H1 (cell line): Measurements from ENCODE around the gene SIPA1L2. TPM values are rescaled to one million over a fixed set of nuclear protein-coding genes. Genes with fewer than 3 reads are reported as not detected.

Experiments used
- CTCF ChIA-PET: fragments of 300-600 bp; sonication (Branson Sonifier 250); formaldehyde crosslinking; loops from one replicate; lab custom pipeline; 2021; ENCODE audit not compliant: partially characterized antibody; lab: Charles Lee
- POLR2A ChIA-PET: fragments of 300-600 bp; sonication (Branson Sonifier 250); formaldehyde crosslinking; loops from one replicate; lab custom pipeline; 2021; ENCODE audit warnings: inconsistent platforms; ENCODE audit not compliant: partially characterized antibody; lab: Charles Lee
- DNase-seq, 2 experiments: peaks; one replicate each; pipeline versions ENCODE4 v3.0.0 to v3.0.0-alpha.2; 2010 to 2022; ENCODE audit warnings: low spot score in 2 of 2, low read depth in 1 of 2, mixed read lengths in 1 of 2
- FAIRE-seq: peaks from 2 replicates; lab custom pipeline; 2011; peaks lifted over from hg19 to GRCh38; lab: Jason Lieb, UNC
- H2AFZ ChIP-seq: 2 replicates; pipeline ENCODE4 v1.8.1; 2012; ENCODE audit warnings: low read length, inconsistent platforms
- H2AK5ac ChIP-seq: 2 replicates; pipeline ENCODE4 v1.6.1; 2013; ENCODE audit warnings: low read depth, low read length
- H2BK120ac ChIP-seq: replicated peaks from 2 replicates; pipeline ENCODE3; 2013; ENCODE audit warnings: low read depth, low read length, inconsistent platforms
- H2BK12ac ChIP-seq: 2 replicates; pipeline ENCODE4 v1.6.1; 2013; ENCODE audit warnings: low read depth, low read length
- H2BK15ac ChIP-seq: 2 replicates; pipeline ENCODE4 v1.6.1; 2013; ENCODE audit warnings: low read length
- H2BK20ac ChIP-seq: 2 replicates; pipeline ENCODE4 v1.6.1; 2013; ENCODE audit warnings: low read length
- H2BK5ac ChIP-seq: 2 replicates; pipeline ENCODE4 v1.6.1; 2013; ENCODE audit warnings: low read depth, low read length
- H3K14ac ChIP-seq: 2 replicates; pipeline ENCODE4 v1.6.1; 2013; ENCODE audit warnings: inconsistent platforms; ENCODE audit not compliant: insufficient read length
- H3K18ac ChIP-seq: 2 replicates; pipeline ENCODE4 v1.6.1; 2013; ENCODE audit warnings: low read length; ENCODE audit errors: extremely low read depth
- H3K23ac ChIP-seq: 2 replicates; pipeline ENCODE4 v1.6.1; 2013; ENCODE audit warnings: inconsistent platforms; ENCODE audit not compliant: insufficient read length
- H3K23me2 ChIP-seq: 2 replicates; pipeline ENCODE4 v1.6.1; 2013; ENCODE audit warnings: low read depth, low read length
- H3K27ac ChIP-seq: 2 replicates; pipeline ENCODE4 v1.6.1; 2011; ENCODE audit warnings: low read depth, low read length, inconsistent platforms
- H3K27me3 ChIP-seq, 4 experiments: replicated peaks in 1 of 4; 1 replicate in 1 of 4; 2 replicates in 3 of 4; pipeline versions ENCODE4 v1.6.1 to v1.8.1; 2011 to 2013; ENCODE audit warnings: low read length in 3 of 4, mild to moderate bottlenecking in 3 of 4, inconsistent platforms in 2 of 4, mixed read lengths in 2 of 4, moderate library complexity in 1 of 4; ENCODE audit not compliant: control insufficient read depth in 3 of 4, insufficient read depth in 3 of 4; ENCODE audit errors: extremely low read depth in 1 of 4
- H3K36me3 ChIP-seq, 4 experiments: 2 replicates each; pipeline versions ENCODE4 v1.6.1 to v1.8.1; 2011 to 2013; ENCODE audit warnings: mild to moderate bottlenecking in 4 of 4, low read length in 3 of 4, moderate library complexity in 2 of 4, control low read depth in 1 of 4, inconsistent platforms in 1 of 4; ENCODE audit not compliant: insufficient read depth in 4 of 4, control insufficient read depth in 2 of 4
- H3K4ac ChIP-seq: replicated peaks from 2 replicates; pipeline ENCODE3; 2013; ENCODE audit warnings: low read length, low read depth, mixed read lengths, inconsistent platforms; ENCODE audit not compliant: insufficient read length
- H3K4me1 ChIP-seq, 4 experiments: replicated peaks in 1 of 4; 1 replicate in 1 of 4; 2 replicates in 3 of 4; pipeline versions ENCODE4 v1.6.1 to v1.8.1; 2011 to 2013; ENCODE audit warnings: low read length in 3 of 4, inconsistent platforms in 2 of 4, mixed read lengths in 1 of 4; ENCODE audit not compliant: insufficient read depth in 4 of 4, control insufficient read depth in 3 of 4
- H3K4me2 ChIP-seq, 2 experiments: 2 replicates each; pipeline versions ENCODE4 v1.6.1 to v1.8.1; 2011 to 2013; ENCODE audit warnings: low read depth in 2 of 2, low read length in 2 of 2, control low read depth in 1 of 2, inconsistent platforms in 1 of 2, mild to moderate bottlenecking in 1 of 2; ENCODE audit not compliant: insufficient read depth in 1 of 2
- H3K4me3 ChIP-seq, 4 experiments: fragments of 200-600, 300-600 bp in 1 of 4; sonication (generic), shearing (Covaris generic), sonication (Bioruptor Twin) in 1 of 4; 2 replicates each; pipeline versions ENCODE4 v1.5.1 to v1.8.1; 2011 to 2016; ENCODE audit warnings: low read length in 4 of 4, low read depth in 3 of 4, control low read depth in 2 of 4, inconsistent platforms in 2 of 4, mild to moderate bottlenecking in 2 of 4, mixed read lengths in 1 of 4, moderate library complexity in 1 of 4; ENCODE audit not compliant: insufficient read depth in 2 of 4; ENCODE audit errors: extremely low read depth in 1 of 4
- H3K56ac ChIP-seq: replicated peaks from 2 replicates; pipeline ENCODE3; 2013; ENCODE audit warnings: low read depth, mild to moderate bottlenecking, mixed read lengths, low read length, inconsistent platforms; ENCODE audit not compliant: insufficient read length
- H3K79me1 ChIP-seq: 2 replicates; pipeline ENCODE4 v1.6.1; 2013; ENCODE audit warnings: low read depth, low read length, control low read depth
- H3K79me2 ChIP-seq, 2 experiments: 2 replicates each; pipeline versions ENCODE4 v1.6.1 to v1.8.1; 2012 to 2013; ENCODE audit warnings: low read length in 2 of 2, mild to moderate bottlenecking in 2 of 2, inconsistent platforms in 1 of 2; ENCODE audit not compliant: insufficient read depth in 2 of 2, control insufficient read depth in 1 of 2
- H3K9ac ChIP-seq, 4 experiments: replicated peaks in 1 of 4; 1 replicate in 1 of 4; 2 replicates in 3 of 4; pipeline versions ENCODE4 v1.6.1 to v1.8.1; 2011 to 2013; ENCODE audit warnings: low read depth in 3 of 4, low read length in 3 of 4, control low read depth in 2 of 4, mild to moderate bottlenecking in 2 of 4, moderate library complexity in 2 of 4, inconsistent platforms in 1 of 4; ENCODE audit errors: extremely low read depth in 1 of 4
- H3K9me3 ChIP-seq, 2 experiments: 2 replicates each; pipeline versions ENCODE4 v1.6.1 to v1.8.1; 2012 to 2013; ENCODE audit warnings: mild to moderate bottlenecking in 2 of 2, moderate library complexity in 2 of 2, control low read depth in 1 of 2, inconsistent platforms in 1 of 2, low read depth in 1 of 2, low read length in 1 of 2, mixed read lengths in 1 of 2; ENCODE audit not compliant: insufficient read depth in 2 of 2
- H4K20me1 ChIP-seq, 2 experiments: replicated peaks in 1 of 2; 2 replicates each; pipeline versions ENCODE3 to v1.8.1; 2011 to 2013; ENCODE audit warnings: inconsistent platforms in 2 of 2, low read length in 2 of 2, mild to moderate bottlenecking in 1 of 2; ENCODE audit not compliant: insufficient read depth in 2 of 2, control insufficient read depth in 1 of 2
- H4K5ac ChIP-seq: 2 replicates; pipeline ENCODE4 v1.6.1; 2013; ENCODE audit warnings: low read length, low read depth, mixed read lengths, inconsistent platforms; ENCODE audit not compliant: insufficient read length
- H4K8ac ChIP-seq: 2 replicates; pipeline ENCODE4 v1.8.0; 2013; ENCODE audit warnings: mild to moderate bottlenecking, moderate library complexity, low read length, inconsistent platforms; ENCODE audit not compliant: insufficient read depth; ENCODE audit errors: extremely low read depth
- H4K91ac ChIP-seq: replicated peaks from 2 replicates; pipeline ENCODE3; 2013; ENCODE audit warnings: low read length, mixed read lengths, inconsistent platforms; ENCODE audit not compliant: insufficient read length
- BACH1 ChIP-seq: IDR thresholded peaks from 2 replicates; pipeline ENCODE4 v1.6.1; 2012; ENCODE audit warnings: low read length, improper control_type of control experiment
- CBX5 ChIP-seq: fragments of 300-800, 300-1000 bp; sonication (generic); IDR thresholded peaks from 2 replicates; pipeline ENCODE4 v1.7.1; 2016; ENCODE audit warnings: antibody characterized with exemption, low read length, low read depth
- EZH2 ChIP-seq: fragments of 200-600 bp; sonication (generic); IDR thresholded peaks from 2 replicates; pipeline ENCODE4 v1.7.1; 2012; ENCODE audit warnings: low read depth, mild to moderate bottlenecking, moderate library complexity, low read length, inconsistent platforms; ENCODE audit not compliant: severe bottlenecking
- HDAC2 ChIP-seq, 2 experiments: fragments of 300-600 bp in 1 of 2; sonication (generic) in 1 of 2; IDR thresholded peaks; 2 replicates each; pipeline ENCODE4 v1.6.1; 2011 to 2012; ENCODE audit warnings: low read depth in 2 of 2, low read length in 2 of 2, mild to moderate bottlenecking in 2 of 2, moderate library complexity in 2 of 2, borderline replicate concordance in 1 of 2, inconsistent platforms in 1 of 2
- MAFK ChIP-seq: IDR thresholded peaks from 2 replicates; pipeline ENCODE4 v1.6.1; 2012; ENCODE audit warnings: low read depth, mild to moderate bottlenecking, improper control_type of control experiment, low read length
- SRF ChIP-seq: IDR thresholded peaks from 2 replicates; pipeline ENCODE4 v1.6.1; 2011; ENCODE audit warnings: mild to moderate bottlenecking, low read depth, low read length, moderate library complexity
- SUZ12 ChIP-seq: fragments of 200-600 bp; sonication (generic); IDR thresholded peaks from 2 replicates; pipeline ENCODE4 v1.6.1; 2012; ENCODE audit warnings: mild to moderate bottlenecking, inconsistent platforms, low read length, moderate library complexity, mixed read lengths
- TCF12 ChIP-seq: IDR thresholded peaks from 2 replicates; pipeline ENCODE4 v1.6.1; 2011; ENCODE audit warnings: low read depth, mild to moderate bottlenecking, low read length
- WGBS, 2 experiments: shearing (Covaris generic) in 1 of 2; methylation state at CpG; one replicate each; pipeline versions ENCODE4 v1.1.6 to v1.1.7; 2013 to 2015; ENCODE audit warnings: low lambda C conversion rate in 2 of 2, mixed read lengths in 2 of 2, inconsistent platforms in 1 of 2, low coverage in 1 of 2, missing lambda C conversion rate in 1 of 2; ENCODE audit not compliant: insufficient replicate concordance in 2 of 2, insufficient coverage in 1 of 2, insufficient read length in 1 of 2; ENCODE audit errors: extremely low coverage in 1 of 2, missing lambda C conversion rate in 1 of 2; 5-methylcytosine and 5-hydroxymethylcytosine counted together
- polyA plus RNA-seq, 7 experiments: library from polyadenylated mRNA; depleted of rRNA in 3 of 7; stranded (reverse) in 5 of 7; unstranded in 2 of 7; fragments of >200 nt in 5 of 7; fragments of 200-250 nt in 2 of 7; gene quantifications; 1 replicate in 5 of 7; 2 replicates in 1 of 7; 4 replicates in 1 of 7; pipeline versions ENCODE4 v1.2.1 to v1.2.3, GENCODE V29; 2011 to 2013; ENCODE audit warnings: missing spikeins in 2 of 7, mixed read lengths in 2 of 7
- total RNA-seq: library from RNA; stranded (reverse); fragmentation: NEBNext Ultra II Directional; extraction: Animal tissue kit (Norgen Biotek cat#: 25700); gene quantifications from 2 replicates; pipeline ENCODE4 v1.2.1, GENCODE V29; 2021

The SIPA1L2 gene
- total and polyA plus RNA-seq, 2 of the 8 experiments (the other 6 are each of a cell fraction or from before 2014, with no cell fraction given): 7.7 to 13.2 TPM

DNA sequence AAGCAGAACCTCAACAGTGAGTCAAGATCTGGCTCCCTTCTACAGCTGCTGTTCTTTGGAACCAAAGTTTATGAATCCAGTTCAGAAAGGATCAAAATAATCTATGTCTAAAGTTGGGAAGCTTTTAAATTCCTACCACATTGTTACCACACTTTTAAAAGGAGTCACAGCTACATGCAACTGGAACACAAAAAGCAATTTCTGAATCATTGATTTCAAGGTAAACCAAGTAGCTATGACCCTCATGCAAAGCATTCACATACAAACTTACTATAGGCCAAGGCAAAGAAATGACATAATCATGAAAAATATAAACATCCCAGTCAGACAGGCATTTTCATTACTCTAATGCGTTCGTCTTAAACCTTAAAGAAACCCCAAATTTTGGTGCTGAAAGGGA lies 3.5 kb downstream of the SIPA1L2 start:
- Histone ChIP-seq H4K20me1 (peaks cover 0 to 5% of the 10 kb centered on the region in 2 experiments), H3K56ac (no peak overlapping the region), H4K8ac (no peak overlapping the region), H3K79me2 (peaks cover 0 to 21% of the 10 kb centered on the region in 2 experiments; a peak in 2 of 4 replicates), H3K9ac (no peak overlapping the region), H2BK20ac (no peak overlapping the region), H3K23me2 (peaks cover 5% of the 10 kb centered on the region; the same call in 1 of the 2 replicates), H3K27me3 (peaks cover 5 to 24% (median 12%) of the 10 kb centered on the region in 4 experiments; a peak in 6 of 7 replicates), H3K36me3 (no peaks in the 10 kb centered on the region; a peak in 1 of 8 replicates), H2BK12ac (no peak overlapping the region), H3K9me3 (no peaks in the 10 kb centered on the region), H2BK120ac (no peak overlapping the region), H2AFZ (no peak overlapping the region), H3K4ac (no peak overlapping the region), H3K4me2 (no peak overlapping the region), H2BK5ac (no peak overlapping the region), H3K79me1 (no peaks in the 10 kb centered on the region), H4K91ac (no peak overlapping the region), H3K14ac (no peak overlapping the region), H3K18ac (no peak overlapping the region), H2AK5ac (no peak overlapping the region), H3K23ac (no peak overlapping the region), H3K4me3 (no peak overlapping the region), H4K5ac (no peak overlapping the region), H3K4me1 (peaks cover 0 to 13% (median 7%) of the 10 kb centered on the region in 4 experiments), H2BK15ac (no peak overlapping the region), H3K27ac (no peak overlapping the region)
- DNase-seq (no peak), FAIRE-seq (no peak)
- POLR2A ChIA-PET: interaction anchor here (0.7 kb wide), 1 partner anchor 10 kb away, joined by 3 read pairs; no protein-coding TSS in a partner anchor
- 89% methylated on average over 2 of the region's 2 CpGs; no CpG with 5 or more reads in 1 of the 2 experiments for WGBS, 2 experiments
- CTCF ChIA-PET: interaction anchor here (0.8 to 4.1 kb wide), 14 partner anchors 12 to 759 kb away, joined by 3 to 47 read pairs (median 5); no protein-coding TSS in a partner anchor
- TF ChIP-seq HDAC2 (IDR thresholded peaks at IDR 0.05; ENCODE audit: borderline replicate concordance in 1 of 2, low read depth in 2 of 2, low read length in 2 of 2): no peak
- no peak for TF ChIP-seq BACH1
- no peak for TF ChIP-seq SUZ12
- TF ChIP-seq MAFK: no peak
- TF ChIP-seq CBX5: no peak
- TF ChIP-seq EZH2: no peak
- TF ChIP-seq SRF: no peak
- TF ChIP-seq TCF12: no peak
